Glutamatergic neuron (in vitro differentiated cells): Measurements from ENCODE around the gene ERI3. TPM values are rescaled to one million over a fixed set of nuclear protein-coding genes. Genes with fewer than 3 reads are reported as not detected.

Source experiments
- DNase-seq: peaks from one replicate; pipeline ENCODE4 v3.0.0; 2022
- H3K27ac Mint-ChIP-seq: one replicate; pipeline ENCODE4 v1.8.0; 2020; ENCODE audit warnings: mild to moderate bottlenecking, mixed read lengths, inconsistent platforms; ENCODE audit not compliant: unreplicated experiment
- H3K27me3 Mint-ChIP-seq: one replicate; pipeline ENCODE4 v1.8.0; 2020; ENCODE audit warnings: mild to moderate bottlenecking, moderate library complexity, mixed read lengths, inconsistent platforms; ENCODE audit not compliant: unreplicated experiment
- H3K36me3 Mint-ChIP-seq: one replicate; pipeline ENCODE4 v1.8.0; 2020; ENCODE audit warnings: mild to moderate bottlenecking, mixed read lengths, inconsistent platforms; ENCODE audit not compliant: unreplicated experiment
- H3K4me1 Mint-ChIP-seq: one replicate; pipeline ENCODE4 v1.8.0; 2020; ENCODE audit warnings: mild to moderate bottlenecking, low read depth, mixed read lengths, inconsistent platforms; ENCODE audit not compliant: unreplicated experiment
- H3K4me3 Mint-ChIP-seq: one replicate; pipeline ENCODE4 v1.8.0; 2020; ENCODE audit warnings: mild to moderate bottlenecking, mixed read lengths, inconsistent platforms; ENCODE audit not compliant: unreplicated experiment
- H3K9me3 Mint-ChIP-seq: one replicate; pipeline ENCODE4 v1.8.0; 2020; ENCODE audit warnings: mild to moderate bottlenecking, moderate library complexity, mixed read lengths, inconsistent platforms; ENCODE audit not compliant: unreplicated experiment
- CTCF ChIP-seq: fragments of 200-600 bp; sonication (generic); IDR thresholded peaks from one replicate; pipeline ENCODE4 v1.5.0; 2021; ENCODE audit not compliant: partially characterized antibody, unreplicated experiment
- total RNA-seq: library from RNA; stranded (reverse); fragmentation: NEBNext Ultra II Directional; extraction: Animal tissue kit (Norgen Biotek cat#: 25700); gene quantifications from one replicate; pipeline ENCODE4 v1.2.1, GENCODE V29; 2021; ENCODE audit not compliant: unreplicated experiment

Gene ERI3
- total RNA-seq, 1 donor from 2014 or later, result 37.0 TPM

DNA sequence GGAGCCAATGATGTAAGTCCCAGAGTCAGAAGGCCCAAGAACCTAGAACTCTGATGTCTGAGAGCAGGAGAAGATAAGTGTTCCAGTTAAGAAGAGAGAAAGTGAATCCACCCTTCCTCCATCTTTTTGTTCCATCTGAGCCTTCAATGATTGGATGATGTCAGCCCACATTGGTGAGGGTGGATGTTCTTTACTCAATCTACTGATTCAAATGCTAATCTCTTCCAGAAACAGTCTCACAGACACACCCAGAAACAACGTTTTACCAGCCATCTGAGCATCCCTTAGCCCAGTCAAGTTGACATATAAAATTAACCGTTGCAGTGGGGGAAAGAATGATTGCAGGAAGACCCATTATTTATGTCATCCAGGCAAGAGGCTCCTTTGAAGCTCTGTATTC, 33.5 kb upstream of the ERI3 start:
- Mint-ChIP-seq H3K36me3 (no peaks in the 10 kb centered on the region), H3K27ac (no peak overlapping the region), H3K4me1 (peaks cover 3% of the 10 kb centered on the region), H3K27me3 (no peaks in the 10 kb centered on the region), H3K4me3 (no peak overlapping the region), H3K9me3 (peaks cover 2% of the 10 kb centered on the region)
- no peak for DNase-seq
- no peak for TF ChIP-seq CTCF

GRCh38 chr1:44380666-44381177, 25.7 kb upstream of the ERI3 start:
- H3K36me3 Mint-ChIP-seq, result no peaks in the 10 kb centered on the region
- no peak overlapping the region for H3K4me3 Mint-ChIP-seq
- peaks cover 9% of the 10 kb centered on the region for H3K9me3 Mint-ChIP-seq
- H3K27me3 Mint-ChIP-seq, result peaks cover 2% of the 10 kb centered on the region
- TF ChIP-seq CTCF, result no peak
- peaks cover 11% of the 10 kb centered on the region for H3K4me1 Mint-ChIP-seq
- H3K27ac Mint-ChIP-seq, result no peak overlapping the region
- DNase-seq, result no peak

GRCh38 chr1:44377925-44378784, 23.1 kb upstream of the ERI3 start:
- H3K4me3 Mint-ChIP-seq, result no peak overlapping the region
- no peaks in the 10 kb centered on the region for H3K36me3 Mint-ChIP-seq
- DNase-seq, result peak; percentile 39
- H3K4me1 Mint-ChIP-seq, result peaks cover 9% of the 10 kb centered on the region
- H3K27me3 Mint-ChIP-seq, result peaks cover 2% of the 10 kb centered on the region
- peaks cover 7% of the 10 kb centered on the region for H3K9me3 Mint-ChIP-seq
- H3K27ac Mint-ChIP-seq, result no peak overlapping the region
- peak; percentile 66 for TF ChIP-seq CTCF

- H3K4me3 Mint-ChIP-seq, result no peak overlapping the region
- no peak for DNase-seq
- H3K9me3 Mint-ChIP-seq, result peaks cover 7% of the 10 kb centered on the region
- peaks cover 9% of the 10 kb centered on the region for H3K4me1 Mint-ChIP-seq
- H3K27ac Mint-ChIP-seq, result peak overlapping the region; percentile 22
- H3K36me3 Mint-ChIP-seq, result no peaks in the 10 kb centered on the region
- no peak for TF ChIP-seq CTCF
- H3K27me3 Mint-ChIP-seq, result peaks cover 2% of the 10 kb centered on the region
Observed at GRCh38 chr1:44375547-44375946, 20.5 kb upstream of the ERI3 start.

- no peaks in the 10 kb centered on the region for H3K4me1 Mint-ChIP-seq
- DNase-seq, result no peak
- H3K27ac Mint-ChIP-seq, result no peak overlapping the region
- peaks cover 3% of the 10 kb centered on the region for H3K27me3 Mint-ChIP-seq
- no peak overlapping the region for H3K4me3 Mint-ChIP-seq
- H3K36me3 Mint-ChIP-seq, result no peaks in the 10 kb centered on the region
- peaks cover 2% of the 10 kb centered on the region for H3K9me3 Mint-ChIP-seq
- no peak for TF ChIP-seq CTCF
Observed at GRCh38 chr1:44371206-44371605, 16.1 kb upstream of the ERI3 start.
